Brain microvascular endothelial cell (primary cell): Measurements from ENCODE around the gene FBXO10.

Experiments
- DNase-seq: peaks from one replicate; pipeline ENCODE4 v3.0.0-alpha.2; 2020
- H3K27ac ChIP-seq: fragments of 250-450 bp; sonication (Bioruptor Pico); 2 replicates; pipeline ENCODE4 v1.5.1; 2020; ENCODE audit warnings: mild to moderate bottlenecking, moderate library complexity
- H3K27me3 ChIP-seq: fragments of 250-450 bp; sonication (Bioruptor Pico); replicated peaks from 2 replicates; pipeline ENCODE4 v1.5.1; 2020; ENCODE audit warnings: mild to moderate bottlenecking
- H3K36me3 ChIP-seq: fragments of 250-450 bp; sonication (Bioruptor Pico); replicated peaks from 2 replicates; pipeline ENCODE4 v1.5.1; 2020; ENCODE audit warnings: mild to moderate bottlenecking
- H3K4me3 ChIP-seq: 2 replicates; pipeline ENCODE4 v1.5.1; 2011; ENCODE audit warnings: low read depth, mild to moderate bottlenecking, control low read depth, low read length, moderate library complexity
- CTCF ChIP-seq: IDR thresholded peaks from 2 replicates; pipeline ENCODE4 v1.5.1; 2011; ENCODE audit warnings: low read depth, mild to moderate bottlenecking, moderate library complexity, low read length, control low read depth, inconsistent platforms; ENCODE audit errors: missing control alignments
- in situ Hi-C: cut with HindIII; loops from 2 replicates; pipeline ENCODE4 v1.10.0; 2017; ENCODE audit warnings: low sequenced_read_pairs, low pct_ligation_motif_present

Gene FBXO10

GRCh38 chr9:37534901-37535300 is 41.3 kb downstream of the FBXO10 start:
- Histone ChIP-seq H3K36me3 (peaks cover 15% of the 10 kb centered on the region), H3K27me3 (no peaks in the 10 kb centered on the region), H3K4me3 (no peak overlapping the region), H3K27ac (no peak overlapping the region)
- in situ Hi-C loops: no loop called here
- no peak for TF ChIP-seq CTCF
- DNase-seq: no peak

- Histone ChIP-seq H3K27ac (no peak overlapping the region), H3K27me3 (no peaks in the 10 kb centered on the region), H3K4me3 (no peak overlapping the region), H3K36me3 (peaks cover 15% of the 10 kb centered on the region)
- in situ Hi-C loops: no loop called here
- TF ChIP-seq CTCF: no peak
- no peak for DNase-seq
Observed at GRCh38 chr9:37534412-37534811, 41.8 kb downstream of the FBXO10 start.

GRCh38 chr9:37531699-37532098 is 44.5 kb downstream of the FBXO10 start:
- in situ Hi-C loops: no loop called here
- Histone ChIP-seq H3K27ac (no peak overlapping the region), H3K4me3 (no peak overlapping the region), H3K36me3 (peaks cover 12% of the 10 kb centered on the region), H3K27me3 (no peaks in the 10 kb centered on the region)
- DNase-seq: no peak
- TF ChIP-seq CTCF: no peak

GRCh38 chr9:37528652-37529471 is 47.3 kb downstream of the FBXO10 start:
- in situ Hi-C loops: no loop called here
- Histone ChIP-seq H3K27me3 (no peaks in the 10 kb centered on the region), H3K36me3 (peaks cover 15% of the 10 kb centered on the region), H3K4me3 (peak overlapping the region; percentile 3), H3K27ac (peak overlapping the region; percentile 39)
- DNase-seq: peak; percentile 69
- TF ChIP-seq CTCF: no peak

- DNase-seq: no peak
- Histone ChIP-seq H3K36me3 (peaks cover 27% of the 10 kb centered on the region), H3K27me3 (no peaks in the 10 kb centered on the region), H3K4me3 (no peak overlapping the region), H3K27ac (no peak overlapping the region)
- no peak for TF ChIP-seq CTCF
- in situ Hi-C loops: no loop called here
Observed at GRCh38 chr9:37523916-37524315, 52.3 kb downstream of the FBXO10 start.

- no peak for DNase-seq
- H3K36me3 ChIP-seq: peaks cover 27% of the 10 kb centered on the region
- H3K27me3 ChIP-seq: no peaks in the 10 kb centered on the region
- in situ Hi-C loops: no loop called here
- no peak overlapping the region for H3K27ac ChIP-seq
- TF ChIP-seq CTCF: no peak
- no peak overlapping the region for H3K4me3 ChIP-seq
Observed at GRCh38 chr9:37522971-37523370, 53.2 kb downstream of the FBXO10 start.
